OCI-LY3 (cell line): ENCODE results near the gene PLLP.
A peak's percentile ranks its signal among the peaks of the same experiment; 100 is the strongest.

Source experiments
- H2AFZ ChIP-seq: fragments of 200-600, 300-600 bp; shearing (Covaris generic); 2 replicates; pipeline ENCODE4 v1.6.0; 2014; ENCODE audit warnings: antibody characterized with exemption, low read depth, low read length
- H3K27ac ChIP-seq: fragments of 200-600, 300-600 bp; sonication (generic); 2 replicates; pipeline ENCODE4 v1.5.1; 2014; ENCODE audit warnings: mild to moderate bottlenecking, low read length, moderate library complexity, mixed read lengths
- H3K27me3 ChIP-seq: fragments of 200-600, 300-600 bp; sonication (generic); 2 replicates; pipeline ENCODE4 v1.6.1; 2014; ENCODE audit warnings: low read depth, low read length, mixed read lengths
- H3K36me3 ChIP-seq: fragments of 200-600, 300-600 bp; sonication (generic); replicated peaks from 2 replicates; pipeline ENCODE3; 2014; ENCODE audit warnings: low read depth, low read length, mixed read lengths
- H3K4me1 ChIP-seq: fragments of 300-600, 200-600 bp; sonication (generic); 2 replicates; pipeline ENCODE4 v1.6.1; 2014; ENCODE audit warnings: low read length, mixed read lengths
- H3K4me2 ChIP-seq: fragments of 200-600, 300-600 bp; sonication (generic); 2 replicates; pipeline ENCODE4 v1.6.1; 2014; ENCODE audit warnings: low read length, mixed read lengths
- H3K4me3 ChIP-seq: fragments of 300-600, 200-600 bp; sonication (generic); 2 replicates; pipeline ENCODE4 v1.5.1; 2014; ENCODE audit warnings: antibody characterized with exemption, mild to moderate bottlenecking, low read length, moderate library complexity
- H3K79me2 ChIP-seq: fragments of 300-600, 200-600 bp; shearing (Covaris generic); 2 replicates; pipeline ENCODE4 v1.6.1; 2014; ENCODE audit warnings: mild to moderate bottlenecking, low read length, mixed read lengths
- H3K9ac ChIP-seq: fragments of 300-600, 200-600 bp; shearing (Covaris generic); 2 replicates; pipeline ENCODE4 v1.6.0; 2014; ENCODE audit warnings: mild to moderate bottlenecking, low read length, moderate library complexity
- H3K9me3 ChIP-seq: fragments of 200-600, 300-600 bp; shearing (Covaris generic); 2 replicates; pipeline ENCODE4 v1.6.1; 2014; ENCODE audit warnings: low read length, mixed read lengths; ENCODE audit not compliant: insufficient read depth
- H4K20me1 ChIP-seq: fragments of 200-600, 300-600 bp; sonication (generic); 2 replicates; pipeline ENCODE4 v1.6.1; 2016; ENCODE audit warnings: low read length, mixed read lengths; ENCODE audit not compliant: insufficient read depth
- EZH2phosphoT487 ChIP-seq: fragments of 200-600 bp; shearing (Covaris generic); IDR thresholded peaks from 2 replicates; pipeline ENCODE4 v1.6.1; 2018; ENCODE audit warnings: antibody characterized with exemption, mixed run types, low read depth
- TF ChIP-seq, protein P1 (sequence below): fragments of 200-600, 300-600 bp; sonication (generic); IDR thresholded peaks from 2 replicates; pipeline ENCODE4 v1.5.1; 2014; ENCODE audit warnings: antibody characterized with exemption, low read length, low read depth

Gene PLLP

DNA sequence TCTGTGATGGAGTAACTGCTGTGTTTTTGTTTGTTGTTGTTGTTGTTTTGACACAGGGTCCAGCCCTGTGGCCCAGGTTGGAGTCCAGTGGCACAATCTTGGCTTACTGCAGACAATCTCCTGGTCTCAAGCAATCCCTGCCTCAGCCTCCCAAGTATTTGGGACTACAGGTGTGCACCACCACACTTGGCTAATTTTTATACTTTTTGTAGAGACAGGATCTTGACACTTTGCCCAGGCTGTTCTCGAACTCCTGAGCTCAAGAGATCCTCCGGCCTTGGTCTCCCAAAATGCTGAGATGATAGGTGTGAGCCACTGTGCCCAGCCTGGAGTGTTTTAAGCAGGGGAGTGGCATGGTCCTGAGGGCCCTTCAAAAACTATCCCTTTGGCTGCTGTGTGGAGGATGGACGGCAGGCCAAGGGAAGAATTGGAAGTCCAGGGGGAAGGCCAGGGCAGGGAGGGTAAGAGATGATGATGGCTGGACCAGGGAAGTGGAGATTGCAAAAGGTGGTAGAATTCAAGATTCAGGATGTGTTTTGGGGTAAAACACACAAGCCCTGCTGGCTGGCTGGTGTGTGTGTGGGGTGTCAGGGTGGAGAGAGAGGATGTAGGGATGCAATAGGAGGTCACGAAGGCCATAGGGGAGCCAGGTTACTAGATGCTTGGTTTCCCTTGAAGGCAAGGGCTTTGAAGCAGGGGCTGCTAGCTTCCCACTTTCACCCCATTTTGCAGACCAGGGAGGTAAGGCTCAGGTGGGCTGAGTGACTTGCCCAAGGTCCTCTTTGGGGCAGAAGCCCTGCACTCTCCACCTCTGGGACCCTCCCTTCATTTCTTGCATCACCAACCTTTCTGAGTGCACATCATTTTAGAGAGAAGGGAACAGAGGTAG lies 18.8 kb upstream of the PLLP start:
- Histone ChIP-seq H3K4me2 (peak overlapping the region; percentile 55), H3K4me1 (peaks cover 45% of the 10 kb centered on the region), H3K27ac (peak overlapping the region; percentile 42), H3K27me3 (peaks cover 6% of the 10 kb centered on the region; the same call in 1 of the 2 replicates), H3K36me3 (no peaks in the 10 kb centered on the region), H3K4me3 (no peak overlapping the region), H4K20me1 (no peaks in the 10 kb centered on the region), H3K9me3 (no peaks in the 10 kb centered on the region), H2AFZ (no peak overlapping the region), H3K9ac (peak overlapping the region; percentile 47; the same call in 1 of the 2 replicates), H3K79me2 (no peaks in the 10 kb centered on the region)
- no peak for TF ChIP-seq EZH2phosphoT487
- TF ChIP-seq, protein P1, sequence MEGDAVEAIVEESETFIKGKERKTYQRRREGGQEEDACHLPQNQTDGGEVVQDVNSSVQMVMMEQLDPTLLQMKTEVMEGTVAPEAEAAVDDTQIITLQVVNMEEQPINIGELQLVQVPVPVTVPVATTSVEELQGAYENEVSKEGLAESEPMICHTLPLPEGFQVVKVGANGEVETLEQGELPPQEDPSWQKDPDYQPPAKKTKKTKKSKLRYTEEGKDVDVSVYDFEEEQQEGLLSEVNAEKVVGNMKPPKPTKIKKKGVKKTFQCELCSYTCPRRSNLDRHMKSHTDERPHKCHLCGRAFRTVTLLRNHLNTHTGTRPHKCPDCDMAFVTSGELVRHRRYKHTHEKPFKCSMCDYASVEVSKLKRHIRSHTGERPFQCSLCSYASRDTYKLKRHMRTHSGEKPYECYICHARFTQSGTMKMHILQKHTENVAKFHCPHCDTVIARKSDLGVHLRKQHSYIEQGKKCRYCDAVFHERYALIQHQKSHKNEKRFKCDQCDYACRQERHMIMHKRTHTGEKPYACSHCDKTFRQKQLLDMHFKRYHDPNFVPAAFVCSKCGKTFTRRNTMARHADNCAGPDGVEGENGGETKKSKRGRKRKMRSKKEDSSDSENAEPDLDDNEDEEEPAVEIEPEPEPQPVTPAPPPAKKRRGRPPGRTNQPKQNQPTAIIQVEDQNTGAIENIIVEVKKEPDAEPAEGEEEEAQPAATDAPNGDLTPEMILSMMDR = no peak

- peak overlapping the region; percentile 97 for H3K4me2 ChIP-seq
- no peaks in the 10 kb centered on the region for H3K36me3 ChIP-seq
- H3K9me3 ChIP-seq = no peaks in the 10 kb centered on the region
- no peaks in the 10 kb centered on the region for H4K20me1 ChIP-seq
- H3K9ac ChIP-seq = peak overlapping the region; percentile 46
- peak overlapping the region; percentile 33 for H3K27ac ChIP-seq
- no peaks in the 10 kb centered on the region for H3K79me2 ChIP-seq
- H2AFZ ChIP-seq = peak overlapping the region; percentile 66
- TF ChIP-seq, protein P1 = no peak
- no peak for TF ChIP-seq EZH2phosphoT487
- no peaks in the 10 kb centered on the region for H3K27me3 ChIP-seq
- H3K4me3 ChIP-seq = peak overlapping the region; percentile 79
- H3K4me1 ChIP-seq = peaks cover 49% of the 10 kb centered on the region
Observed at GRCh38 chr16:57301126-57301817, 16.8 kb upstream of the PLLP start.

- no peaks in the 10 kb centered on the region for H3K27me3 ChIP-seq
- H2AFZ ChIP-seq = peak overlapping the region; percentile 66
- no peaks in the 10 kb centered on the region for H3K36me3 ChIP-seq
- H3K9me3 ChIP-seq = no peaks in the 10 kb centered on the region
- peak overlapping the region; percentile 79 for H3K4me3 ChIP-seq
- TF ChIP-seq, protein P1 = peak; percentile 97
- no peak for TF ChIP-seq EZH2phosphoT487
- H3K79me2 ChIP-seq = no peaks in the 10 kb centered on the region
- H3K27ac ChIP-seq = peak overlapping the region; percentile 89
- peak overlapping the region; percentile 97 for H3K4me2 ChIP-seq
- H3K9ac ChIP-seq = peak overlapping the region; percentile 84
- H3K4me1 ChIP-seq = peaks cover 49% of the 10 kb centered on the region
- H4K20me1 ChIP-seq = no peaks in the 10 kb centered on the region
Observed at GRCh38 chr16:57300387-57301125, 16.1 kb upstream of the PLLP start.
